GM12878 (cell line): ENCODE measurements around the gene LMX1B.

Experiments used
- ATF7 ChIP-seq: fragments of 450-650 bp; IDR thresholded peaks from 2 replicates; pipeline ENCODE4 v1.6.1; 2016; ENCODE audit warnings: low read depth, mild to moderate bottlenecking
- EP300 ChIP-seq, 2 experiments: fragments of 150-350 bp in 1 of 2; IDR thresholded peaks; 2 replicates each; pipeline ENCODE4 v1.6.1; 2011 to 2012; ENCODE audit warnings: low read depth in 2 of 2, low read length in 2 of 2, borderline replicate concordance in 1 of 2, improper control_type of control experiment in 1 of 2, inconsistent platforms in 1 of 2; ENCODE audit not compliant: control insufficient read depth in 1 of 2
- HDAC6 ChIP-seq: fragments of 200-600 bp; sonication (generic); IDR thresholded peaks from one replicate; pipeline ENCODE4 v1.8.0; 2017; ENCODE audit warnings: antibody characterized with exemption; ENCODE audit not compliant: unreplicated experiment
- JUND ChIP-seq: IDR thresholded peaks from 2 replicates; pipeline ENCODE4 v1.6.1; 2012; ENCODE audit warnings: low read depth, mild to moderate bottlenecking, low read length, improper control_type of control experiment, moderate library complexity
- SPI1 ChIP-seq: IDR thresholded peaks from 2 replicates; pipeline ENCODE4 v1.6.1; 2011; ENCODE audit warnings: low read depth, mild to moderate bottlenecking, low read length, moderate library complexity, borderline replicate concordance; ENCODE audit not compliant: insufficient read depth
- ZNF622 ChIP-seq: fragments of 450-650 bp; IDR thresholded peaks from 2 replicates; pipeline ENCODE4 v1.6.1; 2017; ENCODE audit warnings: mild to moderate bottlenecking, inconsistent platforms
- TF ChIP-seq, protein P1 (sequence below): IDR thresholded peaks from 2 replicates; pipeline ENCODE4 v1.6.1; 2012; ENCODE audit warnings: low read length, inconsistent platforms
- TF ChIP-seq, protein P2 (sequence below): IDR thresholded peaks from 2 replicates; pipeline ENCODE4 v1.6.1; 2012; ENCODE audit warnings: mild to moderate bottlenecking, low read depth, low read length
- TF ChIP-seq, protein P3 (sequence below): fragments of 150-350 bp; IDR thresholded peaks from 2 replicates; pipeline ENCODE4 v1.6.1; 2016; ENCODE audit warnings: low read depth, low read length

DNA sequence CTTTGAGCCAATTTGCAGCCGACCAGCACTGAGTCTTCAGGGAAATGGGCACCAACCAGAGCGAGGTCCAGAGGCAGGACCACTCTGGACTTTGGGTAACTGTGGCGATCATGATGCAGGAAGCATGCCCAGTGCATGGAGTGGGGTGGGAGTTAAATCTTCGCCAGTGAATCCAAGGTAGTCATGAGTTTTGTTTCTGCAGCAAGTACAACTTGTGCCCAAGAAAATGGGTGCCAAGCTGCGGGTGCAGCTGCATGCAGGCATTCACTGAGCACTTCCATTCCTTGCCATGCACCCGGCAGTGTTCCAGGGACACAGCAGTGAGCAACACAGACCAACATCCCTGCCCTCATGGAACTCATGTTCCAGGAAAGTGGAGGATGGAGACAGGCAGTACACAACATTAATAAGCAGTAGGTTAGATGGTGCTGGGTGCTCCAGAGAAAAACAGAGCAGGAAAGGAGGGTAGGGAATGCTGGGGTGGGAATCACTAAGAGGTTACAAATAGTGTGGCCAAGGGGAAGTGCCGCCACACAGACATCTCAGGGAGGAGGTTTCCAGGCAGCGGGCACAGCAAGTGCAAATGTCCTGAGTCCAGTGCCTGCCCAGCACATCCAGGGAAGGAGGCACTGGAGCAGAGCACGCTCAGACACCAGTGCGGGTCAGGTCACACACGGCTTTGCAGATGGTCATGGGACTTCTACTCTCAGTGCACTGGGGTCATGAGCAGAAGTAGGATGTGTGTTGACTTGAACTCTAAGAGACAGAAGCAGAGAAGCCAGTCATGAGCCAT, 48.2 kb upstream of the LMX1B start:
- TF ChIP-seq ZNF622 = no peak
- TF ChIP-seq EP300 (IDR thresholded peaks at IDR 0.05; ENCODE audit: borderline replicate concordance in 1 of 2, control insufficient read depth in 1 of 2, low read depth in 2 of 2, low read length in 2 of 2) = no peak
- TF ChIP-seq, protein P1, sequence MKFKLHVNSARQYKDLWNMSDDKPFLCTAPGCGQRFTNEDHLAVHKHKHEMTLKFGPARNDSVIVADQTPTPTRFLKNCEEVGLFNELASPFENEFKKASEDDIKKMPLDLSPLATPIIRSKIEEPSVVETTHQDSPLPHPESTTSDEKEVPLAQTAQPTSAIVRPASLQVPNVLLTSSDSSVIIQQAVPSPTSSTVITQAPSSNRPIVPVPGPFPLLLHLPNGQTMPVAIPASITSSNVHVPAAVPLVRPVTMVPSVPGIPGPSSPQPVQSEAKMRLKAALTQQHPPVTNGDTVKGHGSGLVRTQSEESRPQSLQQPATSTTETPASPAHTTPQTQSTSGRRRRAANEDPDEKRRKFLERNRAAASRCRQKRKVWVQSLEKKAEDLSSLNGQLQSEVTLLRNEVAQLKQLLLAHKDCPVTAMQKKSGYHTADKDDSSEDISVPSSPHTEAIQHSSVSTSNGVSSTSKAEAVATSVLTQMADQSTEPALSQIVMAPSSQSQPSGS = no peak
- no peak for TF ChIP-seq HDAC6
- TF ChIP-seq ATF7 = no peak
- TF ChIP-seq JUND = no peak
- TF ChIP-seq, protein P2, sequence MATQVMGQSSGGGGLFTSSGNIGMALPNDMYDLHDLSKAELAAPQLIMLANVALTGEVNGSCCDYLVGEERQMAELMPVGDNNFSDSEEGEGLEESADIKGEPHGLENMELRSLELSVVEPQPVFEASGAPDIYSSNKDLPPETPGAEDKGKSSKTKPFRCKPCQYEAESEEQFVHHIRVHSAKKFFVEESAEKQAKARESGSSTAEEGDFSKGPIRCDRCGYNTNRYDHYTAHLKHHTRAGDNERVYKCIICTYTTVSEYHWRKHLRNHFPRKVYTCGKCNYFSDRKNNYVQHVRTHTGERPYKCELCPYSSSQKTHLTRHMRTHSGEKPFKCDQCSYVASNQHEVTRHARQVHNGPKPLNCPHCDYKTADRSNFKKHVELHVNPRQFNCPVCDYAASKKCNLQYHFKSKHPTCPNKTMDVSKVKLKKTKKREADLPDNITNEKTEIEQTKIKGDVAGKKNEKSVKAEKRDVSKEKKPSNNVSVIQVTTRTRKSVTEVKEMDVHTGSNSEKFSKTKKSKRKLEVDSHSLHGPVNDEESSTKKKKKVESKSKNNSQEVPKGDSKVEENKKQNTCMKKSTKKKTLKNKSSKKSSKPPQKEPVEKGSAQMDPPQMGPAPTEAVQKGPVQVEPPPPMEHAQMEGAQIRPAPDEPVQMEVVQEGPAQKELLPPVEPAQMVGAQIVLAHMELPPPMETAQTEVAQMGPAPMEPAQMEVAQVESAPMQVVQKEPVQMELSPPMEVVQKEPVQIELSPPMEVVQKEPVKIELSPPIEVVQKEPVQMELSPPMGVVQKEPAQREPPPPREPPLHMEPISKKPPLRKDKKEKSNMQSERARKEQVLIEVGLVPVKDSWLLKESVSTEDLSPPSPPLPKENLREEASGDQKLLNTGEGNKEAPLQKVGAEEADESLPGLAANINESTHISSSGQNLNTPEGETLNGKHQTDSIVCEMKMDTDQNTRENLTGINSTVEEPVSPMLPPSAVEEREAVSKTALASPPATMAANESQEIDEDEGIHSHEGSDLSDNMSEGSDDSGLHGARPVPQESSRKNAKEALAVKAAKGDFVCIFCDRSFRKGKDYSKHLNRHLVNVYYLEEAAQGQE = no peak
- TF ChIP-seq SPI1 = no peak
- TF ChIP-seq, protein P3, sequence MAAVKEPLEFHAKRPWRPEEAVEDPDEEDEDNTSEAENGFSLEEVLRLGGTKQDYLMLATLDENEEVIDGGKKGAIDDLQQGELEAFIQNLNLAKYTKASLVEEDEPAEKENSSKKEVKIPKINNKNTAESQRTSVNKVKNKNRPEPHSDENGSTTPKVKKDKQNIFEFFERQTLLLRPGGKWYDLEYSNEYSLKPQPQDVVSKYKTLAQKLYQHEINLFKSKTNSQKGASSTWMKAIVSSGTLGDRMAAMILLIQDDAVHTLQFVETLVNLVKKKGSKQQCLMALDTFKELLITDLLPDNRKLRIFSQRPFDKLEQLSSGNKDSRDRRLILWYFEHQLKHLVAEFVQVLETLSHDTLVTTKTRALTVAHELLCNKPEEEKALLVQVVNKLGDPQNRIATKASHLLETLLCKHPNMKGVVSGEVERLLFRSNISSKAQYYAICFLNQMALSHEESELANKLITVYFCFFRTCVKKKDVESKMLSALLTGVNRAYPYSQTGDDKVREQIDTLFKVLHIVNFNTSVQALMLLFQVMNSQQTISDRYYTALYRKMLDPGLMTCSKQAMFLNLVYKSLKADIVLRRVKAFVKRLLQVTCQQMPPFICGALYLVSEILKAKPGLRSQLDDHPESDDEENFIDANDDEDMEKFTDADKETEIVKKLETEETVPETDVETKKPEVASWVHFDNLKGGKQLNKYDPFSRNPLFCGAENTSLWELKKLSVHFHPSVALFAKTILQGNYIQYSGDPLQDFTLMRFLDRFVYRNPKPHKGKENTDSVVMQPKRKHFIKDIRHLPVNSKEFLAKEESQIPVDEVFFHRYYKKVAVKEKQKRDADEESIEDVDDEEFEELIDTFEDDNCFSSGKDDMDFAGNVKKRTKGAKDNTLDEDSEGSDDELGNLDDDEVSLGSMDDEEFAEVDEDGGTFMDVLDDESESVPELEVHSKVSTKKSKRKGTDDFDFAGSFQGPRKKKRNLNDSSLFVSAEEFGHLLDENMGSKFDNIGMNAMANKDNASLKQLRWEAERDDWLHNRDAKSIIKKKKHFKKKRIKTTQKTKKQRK = no peak
